T-helper 22 cell (primary cell): ENCODE measurements around the gene CNOT11.
"Not testable (repeated sequence)": the region's sequence is repeated elsewhere in the genome, so short reads cannot be mapped to it uniquely, and the experiment has no call there.

ENCODE experiments used
- DNase-seq: peaks from one replicate; pipeline ENCODE4 v3.0.0-alpha.2; 2020; ENCODE audit warnings: low read depth

Gene CNOT11

DNA sequence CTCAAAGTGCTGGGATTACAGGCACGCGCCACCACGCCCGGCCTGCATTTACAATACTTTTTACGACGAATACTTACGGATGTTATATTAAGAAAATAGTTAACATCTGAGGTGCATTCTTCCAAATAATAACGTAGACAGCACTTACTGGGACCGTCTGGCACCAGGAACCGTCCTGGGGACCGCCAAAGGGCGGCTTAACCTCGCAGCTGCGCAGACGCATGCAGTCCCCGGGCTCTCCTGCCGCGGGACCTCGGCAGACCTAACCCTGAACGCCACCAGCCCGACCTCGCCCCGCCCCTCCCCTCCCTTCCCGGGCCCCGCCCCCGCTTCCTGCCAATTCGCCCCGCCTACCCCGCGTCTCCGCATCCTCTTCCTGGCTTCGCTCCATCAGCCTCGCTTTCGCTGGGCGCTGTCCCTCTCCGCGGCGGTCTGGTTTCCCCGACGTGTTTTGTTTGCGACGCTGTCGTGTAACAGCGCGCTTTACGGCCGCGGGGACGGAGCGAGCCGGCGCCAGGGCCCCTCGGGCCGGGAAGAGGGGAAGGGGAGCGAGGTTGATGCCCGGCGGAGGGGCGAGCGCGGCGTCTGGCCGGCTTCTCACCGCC, at the start of gene CNOT11:
Gene CNOT11, plus strand, starts transcription at position 479 of the 605 bp plus-strand sequence. Its CDS starts 79 bp downstream, at position 558.
- peak; percentile 99 for DNase-seq

DNA sequence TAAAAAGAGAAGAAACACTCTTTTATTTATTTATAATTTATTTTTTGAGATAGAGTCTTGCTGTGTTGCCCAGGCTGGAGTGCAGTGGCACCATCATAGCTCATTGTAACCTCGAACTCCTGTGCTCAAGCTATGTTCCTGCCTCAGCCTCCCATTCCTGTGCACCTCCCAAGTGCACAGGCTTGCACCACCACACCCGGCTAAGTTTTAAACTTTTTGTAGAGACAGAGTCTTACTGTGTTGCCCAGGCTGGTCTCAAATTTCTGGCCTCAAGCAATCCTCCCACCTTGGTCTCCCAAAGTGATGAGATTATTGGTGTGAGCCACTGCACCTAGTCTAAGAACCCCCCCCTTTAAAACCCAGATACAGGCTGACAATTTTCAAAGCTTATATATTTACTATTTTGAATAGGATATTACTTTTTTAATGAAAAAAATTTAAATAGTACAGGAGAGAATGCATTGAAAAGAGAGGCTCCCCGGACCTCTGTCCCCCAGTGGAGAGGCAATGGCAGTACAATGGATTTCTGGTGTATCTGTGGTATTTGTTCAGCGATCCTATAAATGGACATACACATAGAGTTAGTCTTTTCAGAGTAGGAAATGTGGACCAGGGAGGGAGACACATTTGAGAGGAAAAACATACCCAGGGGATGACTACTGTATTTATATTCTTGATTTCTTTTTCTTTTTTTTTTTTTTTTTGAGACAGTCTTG, 48.1 kb upstream of the CNOT11 start:
- no peak for DNase-seq

DNA sequence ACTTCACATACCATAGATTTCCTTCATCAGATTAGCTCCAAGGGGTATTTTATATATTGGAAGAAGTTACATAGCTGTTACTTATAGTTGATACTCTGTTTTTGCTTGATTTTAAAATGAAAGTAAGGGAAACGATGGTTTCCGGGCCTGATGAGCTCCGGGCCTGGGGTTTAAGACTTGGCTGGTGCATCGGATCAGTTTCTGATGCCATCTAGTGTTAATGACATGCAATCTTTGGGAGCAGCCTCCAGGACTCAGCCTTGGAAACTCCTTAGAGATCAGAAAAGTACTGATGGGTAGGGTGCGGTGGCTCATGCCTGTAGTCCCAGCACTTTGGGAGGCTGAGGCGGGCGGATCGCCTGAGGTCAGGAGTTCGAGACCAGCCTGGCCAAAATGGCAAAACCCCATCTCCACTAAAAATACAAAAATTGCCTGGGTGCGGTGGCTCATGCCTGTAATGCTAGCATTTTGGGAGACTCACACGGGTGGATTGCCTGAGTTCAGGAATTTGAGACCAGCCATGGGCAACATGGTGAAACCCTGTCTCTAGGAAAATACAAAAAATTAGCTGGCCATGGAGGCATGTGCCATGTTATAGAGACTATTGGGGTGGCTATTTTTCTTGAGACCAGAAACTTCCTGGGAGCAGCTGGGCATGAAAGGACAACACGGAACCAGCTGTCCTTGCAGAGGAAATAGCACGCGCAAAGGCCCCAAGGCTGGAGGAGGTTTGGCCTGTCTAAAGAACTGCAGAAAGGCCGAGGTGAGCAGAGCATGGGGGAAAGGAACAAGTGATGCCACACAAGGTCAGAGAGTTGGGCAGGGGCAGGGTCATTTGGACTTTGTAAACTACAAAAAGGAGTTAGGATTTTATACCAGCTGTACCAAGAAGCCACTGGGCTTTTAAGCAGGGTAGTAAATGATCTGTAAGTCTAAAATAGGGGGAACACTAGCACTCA, 46.9 kb upstream of the CNOT11 start:
- DNase-seq: peak; percentile 4

GRCh38 chr2:101208830-101209229, 43.9 kb upstream of the CNOT11 start:
- no peak for DNase-seq

DNA sequence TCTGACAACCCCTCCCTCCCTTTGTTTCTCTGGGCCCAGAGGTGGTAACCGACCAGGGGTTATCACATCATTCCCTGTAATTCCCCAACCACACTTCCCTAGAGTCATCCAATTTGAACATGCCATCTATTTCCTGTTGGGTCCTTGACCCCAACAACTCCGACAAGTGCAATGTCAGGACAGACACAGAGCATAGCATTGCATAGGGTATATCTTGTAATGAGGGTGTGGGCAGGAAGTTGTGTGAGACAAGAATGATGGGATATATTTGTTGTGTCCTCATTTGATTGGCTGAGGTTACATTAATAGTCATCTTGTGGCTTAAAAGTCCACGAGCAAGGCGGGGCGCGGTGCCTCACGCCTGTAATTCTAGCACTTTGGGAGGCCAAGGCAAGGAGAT, 33.4 kb upstream of the CNOT11 start:
- no peak for DNase-seq

DNA sequence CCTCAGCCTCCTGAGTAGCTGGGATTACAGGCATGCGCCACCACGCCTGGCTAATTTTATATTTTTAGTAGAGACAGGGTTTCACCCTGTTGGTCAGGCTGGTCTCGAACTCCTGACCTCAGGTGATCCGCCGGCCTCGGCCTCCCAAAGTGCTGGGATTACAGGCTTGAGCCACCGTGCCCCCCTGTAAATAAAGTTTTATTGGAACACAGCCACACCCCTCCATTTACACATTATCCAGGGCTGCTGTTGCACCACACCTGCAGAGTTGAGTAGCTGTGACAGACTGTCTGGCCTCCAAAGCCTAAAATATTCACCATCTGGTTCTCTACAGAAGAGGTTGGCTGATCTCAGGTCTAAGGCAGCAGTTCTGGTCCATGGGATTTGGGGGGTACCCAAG, 32.6 kb upstream of the CNOT11 start:
- DNase-seq: not testable (repeated sequence)

DNA sequence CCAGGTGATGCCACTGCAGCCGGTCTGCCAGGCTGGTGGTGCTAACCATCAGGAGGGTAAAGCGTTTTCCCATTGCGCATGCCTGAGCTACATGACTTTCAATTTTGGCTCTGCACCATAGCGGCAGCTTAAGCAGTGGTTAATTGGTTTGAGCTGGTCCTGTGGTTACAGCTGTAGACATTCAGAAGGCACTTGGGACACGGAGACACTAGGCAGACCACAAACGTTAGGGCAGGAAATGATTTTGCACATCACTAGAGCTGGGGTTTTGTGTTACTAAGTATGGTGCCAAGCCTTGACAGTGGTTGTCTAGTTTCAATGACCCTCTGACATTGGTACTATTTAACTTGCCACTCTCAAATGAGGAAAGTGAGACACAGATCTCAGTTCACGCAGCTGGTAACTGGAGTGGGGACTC, 28.9 kb upstream of the CNOT11 start:
- DNase-seq: peak; percentile 7

GRCh38 chr2:101230541-101231001, 22.1 kb upstream of the CNOT11 start:
- DNase-seq: no peak

DNA sequence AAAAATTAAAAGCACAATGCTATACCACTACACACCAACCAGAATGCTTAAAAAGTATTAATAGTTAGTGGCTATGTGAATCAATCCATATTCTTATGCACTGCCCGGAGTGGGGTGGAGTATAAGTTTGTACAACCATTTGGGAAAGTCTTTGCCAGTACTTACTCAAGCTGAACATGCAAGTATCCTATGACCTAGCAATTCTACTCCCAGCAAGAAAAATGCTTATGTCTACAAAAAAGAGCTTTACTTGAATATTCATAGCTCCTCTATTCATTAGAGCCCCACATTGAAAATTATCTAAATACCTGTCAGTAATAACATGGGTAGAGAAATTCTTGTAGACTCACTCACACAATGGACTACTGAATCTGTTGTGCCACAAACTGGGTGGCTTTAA, 21.4 kb upstream of the CNOT11 start:
- DNase-seq: no peak

- DNase-seq: no peak
These were observed 20.6 kb upstream of the CNOT11 start for GRCh38 chr2:101231937-101232730.

- no peak for DNase-seq
These were observed 19.9 kb upstream of the CNOT11 start for GRCh38 chr2:101232770-101233169.

GRCh38 chr2:101234169-101234938, 18.3 kb upstream of the CNOT11 start:
- DNase-seq: no peak

DNA sequence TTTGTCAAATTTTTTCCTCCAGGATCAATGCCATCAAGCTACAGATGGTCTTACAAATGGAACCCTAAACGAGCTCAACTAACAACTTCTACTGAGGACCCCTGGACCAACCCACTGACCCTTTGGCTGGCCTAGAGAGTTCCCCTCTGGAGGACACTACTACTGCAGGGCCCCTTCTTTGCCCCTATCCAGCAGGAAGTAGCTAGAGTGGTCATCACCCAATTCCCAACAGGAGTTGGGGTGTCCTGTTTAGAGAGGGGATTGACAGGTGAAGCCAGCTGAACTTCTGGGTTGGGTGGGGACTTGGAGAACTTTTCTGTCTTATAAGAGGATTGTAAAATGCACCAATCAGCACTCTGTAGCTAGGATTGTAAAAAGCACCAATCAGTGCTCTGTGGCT, 16.7 kb upstream of the CNOT11 start:
- DNase-seq: not testable (repeated sequence)

DNA sequence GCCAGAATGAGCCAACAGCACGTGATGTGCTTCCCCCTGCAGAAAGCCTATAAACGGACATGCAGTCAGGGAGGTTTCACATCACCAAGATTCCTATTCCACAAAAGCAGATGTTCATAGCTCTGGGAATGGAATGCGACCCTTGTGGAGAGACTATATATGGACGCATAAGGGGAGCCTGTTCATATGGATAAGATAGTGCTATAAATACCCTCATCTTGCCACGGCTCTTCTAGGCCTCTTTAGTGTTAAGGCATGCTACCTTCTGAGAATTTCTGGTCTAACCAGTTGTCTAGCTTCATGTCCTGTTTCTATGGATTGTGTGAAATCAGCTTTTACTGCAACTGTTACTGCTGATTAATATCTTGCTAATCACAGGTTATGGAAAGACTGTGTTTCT, 14.7 kb upstream of the CNOT11 start:
- not testable (repeated sequence) for DNase-seq

DNA sequence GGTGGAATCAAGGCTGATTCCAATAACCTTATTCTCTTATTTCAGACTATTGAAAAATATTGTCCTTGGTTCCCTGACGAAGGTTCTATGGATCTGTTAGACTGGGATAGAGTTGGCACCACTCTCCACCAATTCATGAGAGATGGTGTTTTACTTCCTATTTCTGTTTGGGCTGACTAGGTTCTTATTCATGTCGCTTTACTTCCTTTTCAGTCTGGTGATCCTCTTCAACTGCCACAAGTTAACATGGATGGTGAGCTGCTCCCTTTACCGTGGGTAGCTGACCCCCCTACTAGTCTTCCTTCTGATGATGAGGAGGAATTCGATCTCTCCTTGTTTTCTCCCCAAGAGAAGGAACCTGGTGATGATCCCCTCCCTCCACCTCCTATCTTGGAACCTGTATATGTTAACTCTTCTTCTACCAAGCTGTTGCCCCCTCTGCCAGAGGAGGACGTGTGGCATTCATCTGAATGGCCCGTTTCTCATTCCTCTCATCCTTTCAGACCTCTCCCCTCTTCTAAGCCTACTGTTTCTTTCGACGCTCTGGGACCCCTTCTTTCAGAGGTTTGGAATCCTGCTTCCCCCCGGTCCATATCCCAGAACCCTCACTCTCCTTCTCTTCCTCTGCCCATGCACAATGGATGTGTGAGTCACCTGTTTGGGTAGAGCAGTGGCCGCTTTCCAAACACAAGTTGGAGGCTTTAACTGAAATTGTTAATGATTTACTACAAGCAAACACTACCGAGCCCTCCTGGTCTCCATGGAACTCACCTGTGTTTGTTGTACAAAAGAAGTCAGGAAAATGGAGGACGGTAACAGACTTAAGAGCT, 13.5 kb upstream of the CNOT11 start:
- no peak for DNase-seq

GRCh38 chr2:101239760-101240118, 12.9 kb upstream of the CNOT11 start:
- not testable (repeated sequence) for DNase-seq

GRCh38 chr2:101240694-101241093, 12.0 kb upstream of the CNOT11 start:
- not testable (repeated sequence) for DNase-seq

DNA sequence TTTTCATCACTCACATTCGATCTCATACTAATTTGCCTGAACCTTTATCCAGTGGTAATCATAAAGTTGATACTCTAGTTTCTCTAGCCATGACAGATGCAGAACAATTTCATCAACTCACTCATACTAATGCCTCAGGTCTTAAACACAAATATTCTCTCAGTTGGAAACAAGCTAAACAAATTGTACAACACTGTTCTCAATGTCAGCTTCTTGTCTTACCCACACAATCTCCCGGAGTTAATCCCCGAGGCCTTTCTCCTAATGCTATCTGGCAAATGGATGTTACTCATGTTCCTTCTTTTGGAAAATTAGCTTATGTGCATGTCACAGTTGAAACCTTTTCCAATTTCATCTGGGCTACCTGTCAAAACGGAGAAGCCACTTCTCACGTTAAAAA, 11.5 kb upstream of the CNOT11 start:
- no peak for DNase-seq

DNA sequence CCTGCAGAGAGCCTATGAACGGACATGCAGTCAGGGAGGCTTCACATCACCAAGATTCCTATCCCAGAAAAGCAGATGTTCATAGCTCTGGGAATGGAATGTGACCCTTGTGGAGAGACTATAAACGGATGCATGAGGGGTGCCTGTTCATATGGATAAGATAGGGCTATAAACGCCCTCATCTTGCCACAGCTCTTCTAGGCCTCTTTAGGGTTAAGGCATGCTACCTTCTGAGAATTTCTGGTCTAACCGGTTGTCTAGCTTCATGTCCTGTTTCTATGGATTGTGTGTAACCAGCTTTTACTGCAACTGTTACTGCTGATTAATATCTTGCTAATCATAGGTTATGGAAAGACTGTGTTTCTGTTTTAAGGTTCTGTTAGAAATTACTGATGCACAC, 8.3 kb upstream of the CNOT11 start:
- DNase-seq: not testable (repeated sequence)

- DNase-seq: not testable (repeated sequence)
These were observed 7.8 kb upstream of the CNOT11 start for GRCh38 chr2:101244899-101245298.
